ENCODE results near the gene ZNF446.

DNA sequence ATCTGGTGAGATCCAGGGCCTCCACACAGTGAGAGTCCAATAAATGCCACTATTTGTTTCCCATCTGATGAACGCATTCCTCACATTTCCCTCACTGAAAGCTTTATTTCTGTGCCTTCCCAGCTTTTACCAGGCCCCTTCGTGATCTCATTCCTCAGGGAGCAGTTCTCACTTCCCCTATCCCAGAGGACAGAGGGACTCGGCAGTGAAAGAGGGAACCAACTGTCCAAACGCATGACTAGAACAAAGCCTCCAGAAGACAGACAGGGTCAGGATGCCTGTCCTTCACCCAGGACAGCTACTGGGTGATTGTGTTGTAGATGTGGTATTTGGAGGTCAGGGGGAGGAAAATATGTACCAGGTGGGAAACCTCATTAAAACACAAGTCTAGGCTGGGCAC, 45.5 kb downstream of the ZNF446 start:
- TF ChIP-seq FOXK1 (CRISPR knock-in tag; IDR thresholded peaks at IDR 0.05), result no peak
- TF ChIP-seq ZNF263 (CRISPR knock-in tag; IDR thresholded peaks at IDR 0.05; ENCODE audit: low read depth), result no peak
- TF ChIP-seq, protein P1, sequence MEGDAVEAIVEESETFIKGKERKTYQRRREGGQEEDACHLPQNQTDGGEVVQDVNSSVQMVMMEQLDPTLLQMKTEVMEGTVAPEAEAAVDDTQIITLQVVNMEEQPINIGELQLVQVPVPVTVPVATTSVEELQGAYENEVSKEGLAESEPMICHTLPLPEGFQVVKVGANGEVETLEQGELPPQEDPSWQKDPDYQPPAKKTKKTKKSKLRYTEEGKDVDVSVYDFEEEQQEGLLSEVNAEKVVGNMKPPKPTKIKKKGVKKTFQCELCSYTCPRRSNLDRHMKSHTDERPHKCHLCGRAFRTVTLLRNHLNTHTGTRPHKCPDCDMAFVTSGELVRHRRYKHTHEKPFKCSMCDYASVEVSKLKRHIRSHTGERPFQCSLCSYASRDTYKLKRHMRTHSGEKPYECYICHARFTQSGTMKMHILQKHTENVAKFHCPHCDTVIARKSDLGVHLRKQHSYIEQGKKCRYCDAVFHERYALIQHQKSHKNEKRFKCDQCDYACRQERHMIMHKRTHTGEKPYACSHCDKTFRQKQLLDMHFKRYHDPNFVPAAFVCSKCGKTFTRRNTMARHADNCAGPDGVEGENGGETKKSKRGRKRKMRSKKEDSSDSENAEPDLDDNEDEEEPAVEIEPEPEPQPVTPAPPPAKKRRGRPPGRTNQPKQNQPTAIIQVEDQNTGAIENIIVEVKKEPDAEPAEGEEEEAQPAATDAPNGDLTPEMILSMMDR (IDR thresholded peaks at IDR 0.05), result no peak
- TF ChIP-seq, protein P2, sequence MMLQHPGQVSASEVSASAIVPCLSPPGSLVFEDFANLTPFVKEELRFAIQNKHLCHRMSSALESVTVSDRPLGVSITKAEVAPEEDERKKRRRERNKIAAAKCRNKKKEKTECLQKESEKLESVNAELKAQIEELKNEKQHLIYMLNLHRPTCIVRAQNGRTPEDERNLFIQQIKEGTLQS (CRISPR knock-in tag; conservative IDR thresholded peaks at IDR 0.05), result no peak
- TF ChIP-seq SOX15 (CRISPR knock-in tag; IDR thresholded peaks at IDR 0.05), result no peak
- TF ChIP-seq, protein P3, sequence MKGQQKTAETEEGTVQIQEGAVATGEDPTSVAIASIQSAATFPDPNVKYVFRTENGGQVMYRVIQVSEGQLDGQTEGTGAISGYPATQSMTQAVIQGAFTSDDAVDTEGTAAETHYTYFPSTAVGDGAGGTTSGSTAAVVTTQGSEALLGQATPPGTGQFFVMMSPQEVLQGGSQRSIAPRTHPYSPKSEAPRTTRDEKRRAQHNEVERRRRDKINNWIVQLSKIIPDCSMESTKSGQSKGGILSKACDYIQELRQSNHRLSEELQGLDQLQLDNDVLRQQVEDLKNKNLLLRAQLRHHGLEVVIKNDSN (CRISPR knock-in tag; IDR thresholded peaks at IDR 0.05), result no peak
- TF ChIP-seq ZNF232 (CRISPR knock-in tag; IDR thresholded peaks at IDR 0.05), result no peak
- TF ChIP-seq, protein P4, sequence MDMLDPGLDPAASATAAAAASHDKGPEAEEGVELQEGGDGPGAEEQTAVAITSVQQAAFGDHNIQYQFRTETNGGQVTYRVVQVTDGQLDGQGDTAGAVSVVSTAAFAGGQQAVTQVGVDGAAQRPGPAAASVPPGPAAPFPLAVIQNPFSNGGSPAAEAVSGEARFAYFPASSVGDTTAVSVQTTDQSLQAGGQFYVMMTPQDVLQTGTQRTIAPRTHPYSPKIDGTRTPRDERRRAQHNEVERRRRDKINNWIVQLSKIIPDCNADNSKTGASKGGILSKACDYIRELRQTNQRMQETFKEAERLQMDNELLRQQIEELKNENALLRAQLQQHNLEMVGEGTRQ (CRISPR knock-in tag; IDR thresholded peaks at IDR 0.05), result no peak
